Measurements from ENCODE around the gene KDM2A. TPM values are rescaled to one million over a fixed set of nuclear protein-coding genes. Genes with fewer than 3 reads are reported as not detected.

KDM2A gene
- total and polyA plus RNA-seq, 5 donors from 2014 or later = 10.7 to 346 (median 12.1) TPM

DNA sequence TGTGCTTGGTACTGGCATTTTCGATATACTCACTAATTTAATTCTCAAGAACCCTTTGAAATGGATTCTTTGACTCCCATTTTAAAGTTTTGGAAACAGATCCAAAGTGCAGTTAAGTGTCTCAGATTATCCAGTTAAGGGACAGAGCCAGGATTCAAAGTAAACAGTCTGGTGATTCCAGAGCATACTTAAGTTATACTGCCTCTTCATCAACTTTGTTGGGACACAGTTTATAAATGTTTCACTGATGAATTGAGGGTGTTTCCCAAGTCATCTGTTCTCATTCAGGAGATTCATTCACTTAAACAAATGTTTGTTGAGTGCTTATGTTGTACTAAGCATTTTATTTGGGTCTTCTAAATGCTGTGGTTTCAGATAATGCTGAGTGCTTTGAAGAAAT, 17.1 kb downstream of the KDM2A start:
- no peak overlapping the region for H3K4me3 ChIP-seq (ENCODE audit: low read depth, low read length)
- H3K4me1 Mint-ChIP-seq = peaks cover 8 to 43% (median 34%) of the 10 kb centered on the region in 4 donors
- DNase-seq = no peak
- H3K4me1 ChIP-seq (ENCODE audit: control insufficient read depth, insufficient read depth, low read length, poor library complexity, severe bottlenecking) = no peaks in the 10 kb centered on the region
- peaks cover 72% of the 10 kb centered on the region for H3K36me3 ChIP-seq (ENCODE audit: control insufficient read depth, insufficient read depth, low read length)
- no peaks in the 10 kb centered on the region for H3K27me3 ChIP-seq (ENCODE audit: control insufficient read depth, insufficient read depth, low read length)
- H3K9me3 ChIP-seq (ENCODE audit: control insufficient read depth in 2 of 2, low read length in 2 of 2) = no peaks in the 10 kb centered on the region
- H3K4me3 Mint-ChIP-seq = no peak overlapping the region
- H3K27ac Mint-ChIP-seq = peak overlapping the region; percentile 18 to 73 (median 25)
- peaks cover 43% of the 10 kb centered on the region for H3K36me3 Mint-ChIP-seq
- no peak overlapping the region for H3K27ac ChIP-seq (ENCODE audit: insufficient read depth, low read length, poor library complexity, severe bottlenecking)
- no peaks in the 10 kb centered on the region for H3K27me3 Mint-ChIP-seq
- no peaks in the 10 kb centered on the region for H3K9me3 Mint-ChIP-seq
- ATAC-seq (ENCODE audit: low read depth in 2 of 2) = no peak

DNA sequence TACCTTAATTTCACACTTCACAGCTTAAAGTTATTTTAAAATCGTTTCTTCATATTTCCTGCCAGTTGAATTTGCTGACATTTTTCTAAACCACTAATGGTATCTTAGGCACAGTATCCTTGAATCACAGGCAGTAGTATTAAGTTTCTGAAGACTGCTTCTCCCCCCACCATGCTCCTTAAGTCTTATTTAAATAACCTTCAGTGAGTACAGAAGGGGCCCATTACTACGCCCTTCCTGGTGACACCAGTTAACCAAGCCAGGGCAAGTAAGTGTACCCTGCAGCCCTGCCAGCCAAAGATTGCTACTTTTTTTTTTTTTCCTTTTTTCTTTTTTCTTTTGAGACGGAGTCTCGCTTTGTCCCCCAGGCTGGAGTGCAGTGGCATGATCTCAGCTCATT, 19.9 kb downstream of the KDM2A start:
- H3K36me3 ChIP-seq (ENCODE audit: control insufficient read depth, insufficient read depth, low read length) = peaks cover 55% of the 10 kb centered on the region

DNA sequence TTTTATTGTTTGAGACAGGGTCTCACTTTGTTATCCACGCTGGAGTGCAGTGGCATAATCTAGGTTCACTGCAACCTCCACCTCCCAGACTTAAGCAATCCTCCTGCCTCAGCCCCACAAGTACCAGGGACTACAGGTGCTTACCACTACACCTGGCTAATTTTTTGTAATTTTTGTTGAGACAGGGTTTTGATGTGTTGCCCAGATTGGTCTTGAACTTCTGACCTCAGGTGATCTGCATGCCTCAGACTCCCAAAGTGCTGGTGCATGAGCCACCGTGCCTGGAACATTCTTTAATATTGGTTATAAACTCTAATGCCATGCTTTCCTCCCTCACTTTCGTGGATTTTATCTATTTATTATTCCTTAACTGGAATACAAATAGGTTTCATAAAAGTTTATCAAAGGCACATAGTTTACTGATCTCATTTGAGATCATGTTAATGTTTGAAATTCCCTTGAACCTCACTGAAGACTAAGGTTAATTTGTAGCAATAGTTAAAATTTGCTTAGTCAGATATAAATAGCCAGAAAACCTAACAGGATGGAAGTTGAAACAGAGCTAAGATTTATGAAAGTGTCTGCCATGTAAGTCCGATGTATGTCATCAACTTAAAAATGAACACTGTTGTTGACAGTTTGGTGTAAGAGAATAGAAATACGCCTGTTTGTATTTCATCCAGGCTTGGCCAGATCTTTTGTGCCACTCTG, 27.6 kb downstream of the KDM2A start:
- H3K4me1 ChIP-seq (ENCODE audit: control insufficient read depth, insufficient read depth, low read length, poor library complexity, severe bottlenecking) = no peaks in the 10 kb centered on the region
- H3K36me3 ChIP-seq (ENCODE audit: control insufficient read depth, insufficient read depth, low read length) = peaks cover 30% of the 10 kb centered on the region
- H3K4me3 ChIP-seq (ENCODE audit: low read depth, low read length) = no peak overlapping the region
- Mint-ChIP-seq H3K27me3 (no peaks in the 10 kb centered on the region), H3K27ac (peak overlapping the region in 1 of 3 donors; percentile 22), H3K4me1 (peaks cover 8 to 25% (median 11%) of the 10 kb centered on the region in 4 donors), H3K9me3 (no peaks in the 10 kb centered on the region), H3K36me3 (peaks cover 13% of the 10 kb centered on the region), H3K4me3 (no peak overlapping the region)
- H3K27me3 ChIP-seq (ENCODE audit: control insufficient read depth, insufficient read depth, low read length) = no peaks in the 10 kb centered on the region
- ATAC-seq (ENCODE audit: low read depth in 2 of 2) = no peak
- no peak for DNase-seq
- no peak overlapping the region for H3K27ac ChIP-seq (ENCODE audit: insufficient read depth, low read length, poor library complexity, severe bottlenecking)
- no peaks in the 10 kb centered on the region for H3K9me3 ChIP-seq (ENCODE audit: control insufficient read depth in 2 of 2, low read length in 2 of 2)

More for the DNA sequence above, 19.9 kb downstream of the KDM2A start:
- Histone ChIP-seq H3K4me1 (ENCODE audit: control insufficient read depth, insufficient read depth, low read length, poor library complexity, severe bottlenecking) (no peaks in the 10 kb centered on the region), H3K27me3 (ENCODE audit: control insufficient read depth, insufficient read depth, low read length) (no peaks in the 10 kb centered on the region), H3K9me3 (ENCODE audit: control insufficient read depth in 2 of 2, low read length in 2 of 2) (no peaks in the 10 kb centered on the region), H3K4me3 (ENCODE audit: low read depth, low read length) (no peak overlapping the region), H3K27ac (ENCODE audit: insufficient read depth, low read length, poor library complexity, severe bottlenecking) (no peak overlapping the region)
- DNase-seq (no peak), ATAC-seq (ENCODE audit: low read depth in 2 of 2) (no peak)
- Mint-ChIP-seq H3K36me3 (peaks cover 33% of the 10 kb centered on the region), H3K9me3 (no peaks in the 10 kb centered on the region), H3K27me3 (no peaks in the 10 kb centered on the region), H3K4me3 (no peak overlapping the region), H3K4me1 (peaks cover 4 to 34% (median 26%) of the 10 kb centered on the region in 4 donors), H3K27ac (peak overlapping the region in 1 of 3 donors; percentile 11)

DNA sequence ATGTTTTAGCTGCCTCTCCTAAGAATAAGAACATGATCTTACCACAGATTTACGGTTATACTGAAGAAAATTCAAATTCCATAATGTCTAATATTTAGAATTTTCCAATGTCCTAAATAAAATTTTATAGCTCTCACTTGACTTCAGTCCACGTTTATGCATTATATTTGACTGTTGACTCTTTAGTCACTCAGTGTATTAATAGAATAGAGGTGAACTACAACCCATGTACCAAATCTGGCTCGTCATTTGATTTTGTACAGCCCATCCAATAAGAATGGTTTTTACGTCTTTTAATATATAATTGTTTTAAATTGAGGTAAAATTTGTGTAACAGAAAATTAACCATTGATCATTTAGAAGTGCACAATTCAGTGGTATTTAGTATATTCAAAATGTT, 34.9 kb downstream of the KDM2A start:
- Mint-ChIP-seq H3K9me3 (no peaks in the 10 kb centered on the region), H3K4me3 (no peak overlapping the region), H3K27me3 (no peaks in the 10 kb centered on the region), H3K27ac (no peak overlapping the region), H3K4me1 (peaks cover 14 to 20% (median 16%) of the 10 kb centered on the region in 4 donors), H3K36me3 (peaks cover 13% of the 10 kb centered on the region)
- ATAC-seq (ENCODE audit: low read depth in 2 of 2) (no peak), DNase-seq (no peak)
- no peaks in the 10 kb centered on the region for H3K9me3 ChIP-seq (ENCODE audit: control insufficient read depth in 2 of 2, low read length in 2 of 2)
- no peaks in the 10 kb centered on the region for H3K27me3 ChIP-seq (ENCODE audit: control insufficient read depth, insufficient read depth, low read length)
- no peak overlapping the region for H3K27ac ChIP-seq (ENCODE audit: insufficient read depth, low read length, poor library complexity, severe bottlenecking)
- no peaks in the 10 kb centered on the region for H3K4me1 ChIP-seq (ENCODE audit: control insufficient read depth, insufficient read depth, low read length, poor library complexity, severe bottlenecking)
- no peak overlapping the region for H3K4me3 ChIP-seq (ENCODE audit: low read depth, low read length)
- H3K36me3 ChIP-seq (ENCODE audit: control insufficient read depth, insufficient read depth, low read length) = peaks cover 15% of the 10 kb centered on the region

DNA sequence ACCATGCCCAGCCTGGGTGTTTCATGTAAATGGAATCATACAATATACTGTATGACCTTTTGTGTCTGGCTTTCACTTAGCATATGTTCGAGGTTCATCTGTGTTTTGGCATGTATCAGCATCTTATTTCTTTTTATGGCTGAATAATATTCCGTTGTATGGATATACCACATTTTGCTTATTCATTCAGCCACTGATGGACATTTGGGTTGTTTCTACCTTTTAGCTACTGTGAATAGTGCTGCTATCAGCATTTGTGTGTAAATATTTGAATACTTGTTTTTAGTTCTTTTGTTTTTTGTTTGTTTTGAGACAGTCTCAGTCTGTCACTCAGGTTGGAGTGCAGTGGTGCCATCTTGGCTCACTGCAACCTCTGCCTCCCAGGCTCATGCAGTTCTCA, 35.7 kb downstream of the KDM2A start:
- H3K27ac ChIP-seq (ENCODE audit: insufficient read depth, low read length, poor library complexity, severe bottlenecking) = no peak overlapping the region
- Mint-ChIP-seq H3K27ac (peak overlapping the region in 1 of 3 donors; percentile 66), H3K27me3 (no peaks in the 10 kb centered on the region), H3K36me3 (peaks cover 13% of the 10 kb centered on the region), H3K9me3 (no peaks in the 10 kb centered on the region), H3K4me3 (no peak overlapping the region), H3K4me1 (peaks cover 17 to 25% (median 24%) of the 10 kb centered on the region in 4 donors)
- peaks cover 21% of the 10 kb centered on the region for H3K36me3 ChIP-seq (ENCODE audit: control insufficient read depth, insufficient read depth, low read length)
- ATAC-seq (ENCODE audit: low read depth in 2 of 2) (no peak), DNase-seq (no peak)
- no peaks in the 10 kb centered on the region for H3K9me3 ChIP-seq (ENCODE audit: control insufficient read depth in 2 of 2, low read length in 2 of 2)
- no peaks in the 10 kb centered on the region for H3K4me1 ChIP-seq (ENCODE audit: control insufficient read depth, insufficient read depth, low read length, poor library complexity, severe bottlenecking)
- no peaks in the 10 kb centered on the region for H3K27me3 ChIP-seq (ENCODE audit: control insufficient read depth, insufficient read depth, low read length)
- H3K4me3 ChIP-seq (ENCODE audit: low read depth, low read length) = no peak overlapping the region

DNA sequence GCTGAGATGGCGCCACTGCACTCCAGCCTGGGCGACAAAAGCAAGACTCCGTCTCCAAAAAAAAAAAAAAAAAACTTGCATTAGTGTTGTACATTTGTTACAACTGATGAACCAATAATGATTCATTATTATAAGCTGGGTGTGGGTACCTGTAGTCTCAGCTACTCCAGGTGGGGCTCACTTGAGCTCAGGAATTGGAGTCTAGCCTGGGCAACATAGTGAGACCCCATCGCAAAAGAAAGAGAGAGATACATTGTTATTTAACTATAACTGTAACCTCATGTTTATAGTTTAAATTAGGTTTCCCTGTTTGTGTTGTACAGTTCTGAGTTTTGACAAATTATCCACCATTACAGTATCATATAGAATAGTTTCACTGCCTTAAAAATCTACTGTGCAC, 38.6 kb downstream of the KDM2A start:
- H3K4me1 Mint-ChIP-seq = peaks cover 26 to 45% (median 37%) of the 10 kb centered on the region in 4 donors
- Histone ChIP-seq H3K4me1 (ENCODE audit: control insufficient read depth, insufficient read depth, low read length, poor library complexity, severe bottlenecking) (peaks cover 11% of the 10 kb centered on the region), H3K9me3 (ENCODE audit: control insufficient read depth in 2 of 2, low read length in 2 of 2) (no peaks in the 10 kb centered on the region), H3K27ac (ENCODE audit: insufficient read depth, low read length, poor library complexity, severe bottlenecking) (no peak overlapping the region), H3K4me3 (ENCODE audit: low read depth, low read length) (no peak overlapping the region), H3K27me3 (ENCODE audit: control insufficient read depth, insufficient read depth, low read length) (no peaks in the 10 kb centered on the region), H3K36me3 (ENCODE audit: control insufficient read depth, insufficient read depth, low read length) (peaks cover 9% of the 10 kb centered on the region)
- no peaks in the 10 kb centered on the region for H3K27me3 Mint-ChIP-seq
- H3K4me3 Mint-ChIP-seq = no peak overlapping the region
- H3K27ac Mint-ChIP-seq = peak overlapping the region; percentile 27 to 56 (median 44)
- no peaks in the 10 kb centered on the region for H3K9me3 Mint-ChIP-seq
- peaks cover 6% of the 10 kb centered on the region for H3K36me3 Mint-ChIP-seq
- DNase-seq = no peak
- ATAC-seq (ENCODE audit: low read depth in 2 of 2) = no peak

DNA sequence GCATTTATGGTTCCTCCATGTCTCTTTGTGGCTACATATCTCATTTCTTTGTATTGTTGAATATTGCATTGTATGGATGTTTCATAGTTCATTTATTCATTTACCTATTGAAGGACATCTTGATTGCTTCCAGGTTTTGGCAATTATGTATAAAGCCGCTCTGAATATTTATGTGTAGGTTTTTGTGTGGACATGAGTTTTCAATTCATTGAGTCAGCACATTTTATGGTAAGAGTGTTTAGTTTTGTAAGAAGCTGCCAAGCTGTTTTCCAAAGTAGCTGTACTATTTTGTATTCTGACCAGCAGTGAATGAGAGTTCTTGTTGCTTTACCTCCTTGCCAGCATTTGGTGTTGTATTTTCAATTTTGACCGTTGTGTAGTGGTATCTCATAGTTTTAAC, 39.2 kb downstream of the KDM2A start:
- no peak for ATAC-seq (ENCODE audit: low read depth in 2 of 2)
- DNase-seq = no peak
- H3K4me3 Mint-ChIP-seq = no peak overlapping the region
- H3K4me1 ChIP-seq (ENCODE audit: control insufficient read depth, insufficient read depth, low read length, poor library complexity, severe bottlenecking) = peaks cover 11% of the 10 kb centered on the region
- peaks cover 11% of the 10 kb centered on the region for H3K36me3 Mint-ChIP-seq
- peak overlapping the region; percentile 27 to 84 (median 44) for H3K27ac Mint-ChIP-seq
- H3K27me3 Mint-ChIP-seq = no peaks in the 10 kb centered on the region
- H3K4me1 Mint-ChIP-seq = peaks cover 29 to 50% (median 39%) of the 10 kb centered on the region in 4 donors
- peaks cover 9% of the 10 kb centered on the region for H3K36me3 ChIP-seq (ENCODE audit: control insufficient read depth, insufficient read depth, low read length)
- no peaks in the 10 kb centered on the region for H3K9me3 Mint-ChIP-seq
- H3K9me3 ChIP-seq (ENCODE audit: control insufficient read depth in 2 of 2, low read length in 2 of 2) = no peaks in the 10 kb centered on the region
- no peak overlapping the region for H3K4me3 ChIP-seq (ENCODE audit: low read depth, low read length)
- no peaks in the 10 kb centered on the region for H3K27me3 ChIP-seq (ENCODE audit: control insufficient read depth, insufficient read depth, low read length)
- no peak overlapping the region for H3K27ac ChIP-seq (ENCODE audit: insufficient read depth, low read length, poor library complexity, severe bottlenecking)

DNA sequence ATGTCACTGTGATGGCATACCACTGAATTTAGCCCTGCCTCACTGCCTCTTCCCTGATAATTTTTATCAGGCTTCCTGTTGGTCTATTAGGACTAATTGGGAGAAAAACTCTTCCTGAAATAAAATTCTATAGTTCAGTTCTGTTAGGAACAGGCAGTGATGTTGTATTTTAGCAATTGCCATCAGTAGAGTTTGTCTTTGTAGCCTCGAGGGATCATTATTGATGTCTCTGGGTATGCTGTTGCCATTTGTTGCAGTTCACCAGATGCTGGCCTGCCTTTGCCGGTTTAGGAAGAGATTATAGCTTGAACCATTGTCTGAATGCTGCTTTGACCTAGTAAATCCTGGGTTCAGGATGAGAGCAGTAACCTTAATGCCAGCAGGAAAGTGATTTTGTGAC, 41.0 kb downstream of the KDM2A start:
- ATAC-seq (ENCODE audit: low read depth in 2 of 2) (no peak), DNase-seq (no peak)
- peaks cover 9% of the 10 kb centered on the region for H3K36me3 ChIP-seq (ENCODE audit: control insufficient read depth, insufficient read depth, low read length)
- Mint-ChIP-seq H3K27me3 (no peaks in the 10 kb centered on the region), H3K4me1 (peaks cover 24 to 62% (median 47%) of the 10 kb centered on the region in 4 donors), H3K27ac (peak overlapping the region; percentile 38 to 87 (median 44)), H3K4me3 (no peak overlapping the region), H3K9me3 (no peaks in the 10 kb centered on the region), H3K36me3 (peaks cover 14% of the 10 kb centered on the region)
- H3K9me3 ChIP-seq (ENCODE audit: control insufficient read depth in 2 of 2, low read length in 2 of 2) = no peaks in the 10 kb centered on the region
- peak overlapping the region; percentile 66 for H3K27ac ChIP-seq (ENCODE audit: insufficient read depth, low read length, poor library complexity, severe bottlenecking)
- H3K27me3 ChIP-seq (ENCODE audit: control insufficient read depth, insufficient read depth, low read length) = no peaks in the 10 kb centered on the region
- H3K4me3 ChIP-seq (ENCODE audit: low read depth, low read length) = no peak overlapping the region
- peaks cover 11% of the 10 kb centered on the region for H3K4me1 ChIP-seq (ENCODE audit: control insufficient read depth, insufficient read depth, low read length, poor library complexity, severe bottlenecking)

Measured in CD4-positive, CD25-positive, alpha-beta regulatory T cell (primary cell).